HG03280 (cell line): ENCODE results near the gene PPIA.

ENCODE experiments used
- ATAC-seq: cut with Tn5 transposase; IDR thresholded peaks from one replicate; pipeline ENCODE4 v1.9.1; 2021; ENCODE audit warnings: mild to moderate bottlenecking, moderate library complexity; ENCODE audit not compliant: unreplicated experiment

Gene PPIA

DNA sequence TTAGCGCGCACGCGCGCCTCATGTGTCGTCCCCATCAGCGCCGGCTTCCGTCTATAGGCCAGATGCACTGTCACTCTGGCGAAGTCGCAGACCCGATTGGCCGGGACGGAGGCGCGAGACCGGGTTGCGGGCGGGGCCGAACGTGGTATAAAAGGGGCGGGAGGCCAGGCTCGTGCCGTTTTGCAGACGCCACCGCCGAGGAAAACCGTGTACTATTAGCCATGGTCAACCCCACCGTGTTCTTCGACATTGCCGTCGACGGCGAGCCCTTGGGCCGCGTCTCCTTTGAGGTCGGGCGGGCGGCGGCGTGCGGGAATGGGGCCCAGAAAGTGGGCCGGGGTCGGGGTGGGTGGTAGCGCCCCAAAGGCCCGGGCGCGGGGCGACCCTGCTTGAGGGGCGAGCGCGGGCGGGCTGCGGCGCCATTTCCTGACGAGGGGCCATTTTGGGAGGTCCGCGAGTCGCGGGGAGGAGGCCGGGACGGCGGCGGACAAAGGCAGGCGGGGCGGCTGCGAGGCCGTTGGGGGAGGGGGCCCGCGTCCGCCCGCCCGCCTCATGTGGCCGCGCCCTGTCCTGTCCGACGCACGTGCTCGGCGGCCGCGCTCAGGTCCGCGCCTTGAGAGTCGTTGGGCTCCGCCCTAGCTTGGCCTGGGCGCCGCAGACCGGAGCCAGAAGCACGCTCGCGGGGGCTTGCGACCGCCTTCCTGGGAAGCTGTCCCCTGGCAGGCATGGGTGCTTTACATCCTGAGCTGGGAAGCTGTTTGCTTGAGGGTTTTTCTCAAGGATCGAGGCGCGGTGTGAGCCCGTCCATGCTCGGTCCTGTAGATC, at the start of gene PPIA:
Gene PPIA, plus strand, starts transcription at position 178 of the 825 bp plus-strand sequence. Its CDS starts 44 bp downstream, at position 222.
- peak; percentile 92 for ATAC-seq

- ATAC-seq = peak; percentile 82
These were observed 48.2 kb upstream of the PPIA start, which contains the start of gene ZMIZ2 for GRCh38 chr7:44748045-44748947. ZMIZ2 (plus strand) TSS chr7:44748847; CDS start chr7:44756250, 7,403 bp downstream.

DNA sequence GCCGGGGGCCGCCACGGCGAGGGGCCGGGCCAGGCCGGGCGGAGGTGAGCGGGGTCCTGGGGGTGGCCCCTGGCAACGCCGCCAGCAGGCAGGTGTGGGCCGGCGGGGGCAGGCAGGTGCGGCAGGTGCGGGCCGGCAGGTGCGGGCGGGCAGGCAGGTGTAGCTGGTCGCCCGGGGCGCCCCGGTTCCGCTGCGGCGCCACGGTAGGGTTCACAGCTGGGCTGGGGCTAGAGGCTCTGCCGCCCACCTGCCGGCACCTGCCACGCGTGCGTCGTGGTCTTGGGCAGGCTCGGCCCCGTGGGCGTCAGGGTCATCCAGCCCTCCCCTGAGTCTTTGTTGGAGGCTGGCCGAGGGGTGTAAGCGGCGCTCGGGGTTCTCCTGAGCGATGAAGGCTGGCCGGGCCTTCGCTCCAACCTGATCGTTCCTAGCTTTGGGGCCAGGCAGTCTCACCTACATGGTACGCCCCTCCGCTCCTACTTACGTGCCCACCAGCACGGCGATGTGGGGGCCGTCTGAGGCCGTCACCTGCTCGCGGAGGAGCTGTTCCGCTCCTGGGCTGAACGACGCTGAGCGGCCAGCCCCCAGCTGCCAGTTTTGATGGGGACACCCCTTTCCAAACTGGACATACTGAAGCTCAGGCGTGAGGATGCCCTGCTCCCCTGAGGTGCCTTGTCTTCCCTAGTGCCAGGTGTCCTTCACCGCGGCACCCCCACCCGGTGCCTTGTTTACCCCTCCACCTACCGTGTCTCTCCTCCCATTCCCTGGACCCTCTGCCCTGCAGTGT, 47.3 kb upstream of the PPIA start:
- peak; percentile 9 for ATAC-seq

GRCh38 chr7:44749992-44750391, 46.5 kb upstream of the PPIA start:
- no peak for ATAC-seq

DNA sequence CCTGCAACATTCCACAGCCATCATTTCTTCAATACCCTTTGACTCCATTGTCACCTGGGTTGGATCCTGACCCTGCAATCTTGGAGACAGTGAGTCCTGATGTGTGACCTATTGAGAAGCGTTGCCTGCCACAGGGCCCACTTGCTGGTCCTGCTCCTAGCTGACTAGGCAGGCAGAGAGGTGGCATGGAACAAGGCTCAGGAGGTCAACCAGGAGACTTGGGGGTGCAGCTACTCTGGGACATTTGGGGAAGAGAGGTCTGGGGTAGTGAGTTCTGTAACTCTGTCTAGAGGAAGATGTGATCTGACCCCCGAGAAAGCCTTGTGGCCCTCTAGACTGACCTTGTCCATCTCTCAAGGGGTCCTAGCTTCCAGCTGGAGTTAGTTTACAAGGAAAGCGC, 46.1 kb upstream of the PPIA start:
- no peak for ATAC-seq

DNA sequence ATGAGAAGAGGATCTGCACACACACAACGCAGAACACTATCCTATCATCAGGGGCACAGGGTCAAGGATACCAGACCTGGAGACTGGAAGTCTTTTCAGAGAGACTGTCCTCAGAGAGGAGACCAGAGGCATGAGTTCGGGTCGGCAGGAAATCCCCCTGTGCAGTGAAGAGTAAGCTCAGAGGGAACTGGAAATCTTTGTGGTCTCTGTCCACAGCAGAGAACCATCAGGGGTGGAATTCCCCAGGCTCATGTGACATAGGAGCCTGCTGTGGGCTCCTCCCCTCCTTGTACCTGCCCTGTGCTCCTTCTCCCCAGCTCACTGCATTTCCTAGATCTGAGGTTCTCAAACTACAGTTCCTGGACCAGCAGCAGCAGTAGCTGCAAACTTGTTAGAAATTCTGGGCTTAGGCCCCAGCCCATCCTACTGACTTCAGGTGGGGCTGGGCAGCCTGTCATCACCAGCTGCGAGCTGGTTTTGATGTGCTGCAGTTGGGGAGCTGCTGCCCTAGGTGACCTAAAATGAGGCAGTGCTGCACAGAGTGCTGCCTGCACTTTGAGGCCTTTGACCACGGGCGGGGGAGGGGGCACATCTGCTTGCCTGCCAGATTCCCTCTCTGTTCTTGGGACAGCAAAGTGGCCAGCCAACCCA, 45.4 kb upstream of the PPIA start:
- ATAC-seq = peak; percentile 37

- ATAC-seq = no peak
These were observed 43.7 kb upstream of the PPIA start for GRCh38 chr7:44752822-44753221.

GRCh38 chr7:44754802-44755697, 41.4 kb upstream of the PPIA start:
- no peak for ATAC-seq

DNA sequence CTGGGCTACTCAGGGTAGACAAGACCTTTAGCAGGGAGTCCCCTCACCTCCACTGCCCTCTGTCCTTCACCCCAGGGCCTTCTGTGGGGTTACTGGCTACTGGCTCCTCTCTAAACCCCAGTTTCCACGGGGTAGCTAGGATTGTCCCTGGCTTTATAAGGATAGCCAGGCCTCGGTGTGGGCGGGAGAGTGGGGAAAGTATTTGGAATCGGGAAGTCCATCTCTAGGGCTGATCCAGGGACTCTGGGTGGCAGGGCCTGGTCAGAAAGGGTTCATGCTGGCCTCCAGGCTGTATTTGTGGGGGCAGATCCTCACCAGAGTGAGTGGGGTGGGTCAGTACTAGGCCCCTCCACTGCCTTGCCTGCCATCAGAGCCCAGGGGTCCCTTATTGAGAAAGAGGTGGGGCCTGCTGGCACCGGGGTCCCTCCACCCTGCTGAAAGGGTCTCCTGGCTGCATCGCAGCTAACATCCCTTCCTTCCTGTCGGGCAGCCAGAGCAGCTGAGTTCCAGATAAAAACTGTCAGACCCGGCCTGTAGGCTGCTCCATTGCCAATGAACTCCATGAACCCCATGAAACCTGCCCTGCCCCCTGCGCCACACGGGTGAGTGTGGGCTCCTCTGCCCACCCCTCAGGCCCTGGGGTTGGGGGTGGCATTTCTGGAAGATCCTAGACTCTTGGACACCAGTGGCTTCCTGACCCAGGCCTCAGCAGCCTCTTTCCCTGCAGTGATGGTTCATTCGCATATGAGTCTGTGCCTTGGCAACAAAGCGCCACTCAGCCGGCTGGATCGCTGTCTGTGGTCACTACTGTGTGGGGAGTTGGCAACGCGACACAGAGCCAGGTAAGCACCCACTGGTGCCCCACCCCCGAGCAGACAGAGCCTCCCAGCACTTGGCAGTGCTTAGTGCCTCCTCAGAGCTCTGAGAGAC, 40.5 kb upstream of the PPIA start:
- no peak for ATAC-seq

GRCh38 chr7:44756904-44757303, 39.6 kb upstream of the PPIA start:
- no peak for ATAC-seq

DNA sequence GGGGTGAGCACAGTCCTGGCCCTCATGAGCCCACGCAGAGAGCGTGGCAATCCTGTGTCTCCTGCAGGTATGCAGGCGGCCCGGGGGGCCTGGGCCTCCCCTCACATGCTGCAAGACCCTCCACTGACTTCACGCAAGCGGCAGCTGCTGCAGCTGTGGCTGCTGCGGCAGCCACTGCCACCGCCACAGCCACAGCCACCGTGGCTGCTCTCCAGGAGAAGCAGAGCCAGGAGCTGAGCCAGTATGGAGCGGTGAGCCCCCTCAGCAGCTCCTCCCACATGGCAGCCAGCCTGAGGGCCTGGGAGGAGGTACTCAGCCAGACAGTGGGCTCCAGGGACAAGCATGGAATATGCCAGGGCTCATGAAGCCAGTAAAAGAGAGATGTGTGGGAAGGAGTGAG, 39.2 kb upstream of the PPIA start:
- no peak for ATAC-seq

DNA sequence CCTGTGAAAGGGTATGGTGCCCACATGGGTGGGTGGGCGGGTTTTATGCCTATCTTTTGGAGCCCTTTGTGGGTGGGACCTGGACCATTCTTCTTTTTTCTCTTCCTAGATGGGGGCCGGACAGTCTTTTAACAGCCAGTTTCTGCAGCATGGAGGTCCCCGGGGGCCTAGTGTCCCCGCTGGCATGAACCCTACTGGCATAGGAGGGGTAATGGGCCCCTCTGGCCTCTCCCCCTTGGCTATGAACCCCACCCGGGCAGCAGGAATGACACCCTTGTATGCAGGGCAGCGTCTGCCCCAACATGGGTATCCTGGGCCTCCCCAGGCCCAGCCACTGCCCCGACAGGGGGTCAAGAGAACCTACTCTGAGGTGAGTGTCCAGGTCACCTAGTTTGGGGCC, 38.7 kb upstream of the PPIA start:
- ATAC-seq = no peak

- no peak for ATAC-seq
These were observed 37.2 kb upstream of the PPIA start for GRCh38 chr7:44759246-44759645.

DNA sequence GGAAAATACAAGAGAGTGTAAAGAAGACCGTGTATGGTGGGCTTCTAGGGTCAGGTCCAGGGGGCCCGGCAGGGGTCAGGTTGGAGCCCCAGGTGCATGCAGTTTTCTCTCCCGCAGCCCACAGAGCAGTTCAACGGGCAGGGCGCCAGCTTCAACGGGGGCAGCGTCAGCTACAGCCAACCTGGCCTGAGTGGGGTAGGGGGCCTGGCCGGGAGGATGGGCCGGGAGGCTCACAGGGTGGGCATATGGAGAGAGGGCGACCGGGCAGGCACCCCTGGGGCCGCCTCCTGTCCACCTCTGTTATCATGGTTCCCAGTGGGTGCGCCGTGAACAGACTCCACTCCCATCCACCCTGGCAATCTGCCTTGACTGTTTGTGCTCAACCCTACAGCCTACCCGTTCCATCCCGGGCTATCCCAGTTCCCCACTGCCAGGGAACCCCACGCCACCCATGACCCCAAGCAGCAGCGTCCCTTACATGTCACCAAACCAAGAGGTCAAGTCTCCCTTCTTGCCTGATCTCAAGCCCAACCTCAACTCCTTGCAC, 36.4 kb upstream of the PPIA start:
- ATAC-seq = no peak

DNA sequence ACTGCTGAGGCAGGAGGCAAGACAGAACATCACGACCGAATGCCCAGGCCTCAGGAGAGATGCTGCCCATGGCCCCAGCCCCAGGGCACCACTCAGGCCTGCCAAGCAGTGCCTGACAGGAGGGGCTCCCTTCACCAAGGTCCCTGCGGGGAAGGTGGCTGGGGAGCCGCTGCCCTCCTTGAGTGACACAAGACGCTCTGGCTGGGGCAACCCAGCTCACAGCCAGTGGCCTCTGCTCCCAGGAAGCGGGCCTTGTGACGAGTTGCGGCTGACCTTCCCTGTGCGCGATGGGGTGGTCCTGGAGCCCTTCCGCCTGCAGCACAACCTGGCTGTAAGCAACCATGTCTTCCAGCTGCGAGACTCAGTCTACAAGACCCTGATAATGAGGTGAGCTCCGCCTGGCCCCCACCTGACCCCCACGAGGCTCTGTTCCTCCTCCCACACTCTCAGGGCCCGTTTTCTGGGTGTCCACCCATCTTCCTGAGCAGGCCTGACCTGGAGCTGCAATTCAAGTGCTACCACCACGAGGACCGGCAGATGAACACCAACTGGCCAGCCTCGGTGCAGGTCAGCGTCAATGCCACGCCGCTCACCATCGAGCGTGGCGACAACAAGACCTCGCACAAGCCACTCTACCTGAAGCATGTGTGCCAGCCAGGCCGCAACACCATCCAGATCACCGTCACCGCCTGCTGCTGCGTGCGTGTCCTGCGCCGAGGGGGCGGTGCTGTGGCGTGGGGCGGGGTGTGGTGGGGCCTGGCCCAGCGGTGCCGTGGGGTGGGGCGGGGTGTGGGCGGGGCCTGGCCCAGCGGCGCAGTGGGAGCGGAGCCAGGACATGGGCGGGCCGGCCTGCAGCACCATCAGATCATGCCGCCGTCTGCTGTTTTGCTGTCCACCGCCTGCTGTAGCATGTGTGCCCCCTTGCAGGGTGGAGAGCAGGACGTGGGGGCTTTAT, 35.0 kb upstream of the PPIA start:
- ATAC-seq = no peak

- ATAC-seq = no peak
These were observed 34.2 kb upstream of the PPIA start for GRCh38 chr7:44762300-44762699.
